GM19467 (cell line): ENCODE data around the gene NUMA1.

Experiments used
- ATAC-seq: cut with Tn5 transposase; IDR thresholded peaks from one replicate; pipeline ENCODE4 v1.9.1; 2021; ENCODE audit warnings: mild to moderate bottlenecking, moderate library complexity; ENCODE audit not compliant: unreplicated experiment

NUMA1 gene

GRCh38 chr11:72102162-72102561, 21.8 kb upstream of the NUMA1 start:
- ATAC-seq = no peak

GRCh38 chr11:72100462-72100861, 20.1 kb upstream of the NUMA1 start:
- no peak for ATAC-seq

GRCh38 chr11:72100009-72100408, 19.7 kb upstream of the NUMA1 start:
- no peak for ATAC-seq

- no peak for ATAC-seq
Observed at GRCh38 chr11:72098741-72099140, 18.4 kb upstream of the NUMA1 start.

- ATAC-seq = no peak
Observed at GRCh38 chr11:72091292-72091691, 10.9 kb upstream of the NUMA1 start.

GRCh38 chr11:72088076-72088808, 7.9 kb upstream of the NUMA1 start:
- ATAC-seq = no peak

GRCh38 chr11:72085621-72086351, 5.4 kb upstream of the NUMA1 start:
- no peak for ATAC-seq

GRCh38 chr11:72084965-72085364, 4.6 kb upstream of the NUMA1 start:
- no peak for ATAC-seq

GRCh38 chr11:72084076-72084475, 3.7 kb upstream of the NUMA1 start:
- no peak for ATAC-seq

GRCh38 chr11:72083414-72083813, 3.1 kb upstream of the NUMA1 start:
- ATAC-seq = no peak

GRCh38 chr11:72081821-72082453, 1.6 kb upstream of the NUMA1 start:
- ATAC-seq = no peak

GRCh38 chr11:72081184-72081644, 872 bp upstream of the NUMA1 start:
- no peak for ATAC-seq

- ATAC-seq = peak; percentile 23
Observed at GRCh38 chr11:72079819-72080325, 470 bp downstream of the NUMA1 start.

GRCh38 chr11:72078477-72078876, 1.9 kb downstream of the NUMA1 start:
- ATAC-seq = no peak

- ATAC-seq = no peak
Observed at GRCh38 chr11:72075756-72076155, 4.6 kb downstream of the NUMA1 start.

- ATAC-seq = no peak
Observed at GRCh38 chr11:72075109-72075508, 5.2 kb downstream of the NUMA1 start.

- ATAC-seq = no peak
Observed at GRCh38 chr11:72072348-72072747, 8.0 kb downstream of the NUMA1 start.

GRCh38 chr11:72070491-72070890, 9.9 kb downstream of the NUMA1 start:
- no peak for ATAC-seq

- no peak for ATAC-seq
Observed at GRCh38 chr11:72069787-72070251, 10.5 kb downstream of the NUMA1 start.

GRCh38 chr11:72069200-72069599, 11.1 kb downstream of the NUMA1 start:
- ATAC-seq = no peak

- ATAC-seq = no peak
Observed at GRCh38 chr11:72067676-72068075, 12.7 kb downstream of the NUMA1 start.

- ATAC-seq = no peak
Observed at GRCh38 chr11:72067266-72067665, 13.1 kb downstream of the NUMA1 start.
